HG02610 (cell line): Measurements from ENCODE around the gene LTBP1.

Experiments
- ATAC-seq: cut with Tn5 transposase; IDR thresholded peaks from one replicate; pipeline ENCODE4 v1.9.1; 2021; ENCODE audit warnings: mild to moderate bottlenecking, moderate library complexity; ENCODE audit not compliant: unreplicated experiment

The LTBP1 gene

GRCh38 chr2:32930436-32930835 is 16.3 kb upstream of the LTBP1 start:
- no peak for ATAC-seq

DNA sequence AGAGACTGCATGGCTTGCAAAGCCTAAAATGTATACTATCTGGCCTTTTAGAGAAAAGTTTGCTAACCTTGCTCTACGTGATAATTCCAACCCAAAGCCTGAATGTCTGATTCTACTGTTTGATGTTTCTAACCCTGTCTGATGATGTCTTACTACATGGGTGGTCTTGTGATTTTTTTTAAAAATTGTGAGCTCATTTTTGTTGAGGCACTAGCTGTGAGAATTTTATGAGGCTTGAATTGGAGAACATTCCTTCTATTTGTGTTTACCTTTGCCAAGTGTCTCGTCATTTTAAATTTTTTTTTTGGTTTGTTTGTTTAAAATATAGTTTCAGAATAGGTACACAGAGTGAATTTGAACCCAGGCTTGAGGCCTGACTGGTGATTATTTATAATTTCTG is 15.2 kb upstream of the LTBP1 start:
- no peak for ATAC-seq

GRCh38 chr2:32931945-32932709 is 14.6 kb upstream of the LTBP1 start:
- ATAC-seq, result no peak

GRCh38 chr2:32932825-32933755 is 13.7 kb upstream of the LTBP1 start:
- no peak for ATAC-seq

DNA sequence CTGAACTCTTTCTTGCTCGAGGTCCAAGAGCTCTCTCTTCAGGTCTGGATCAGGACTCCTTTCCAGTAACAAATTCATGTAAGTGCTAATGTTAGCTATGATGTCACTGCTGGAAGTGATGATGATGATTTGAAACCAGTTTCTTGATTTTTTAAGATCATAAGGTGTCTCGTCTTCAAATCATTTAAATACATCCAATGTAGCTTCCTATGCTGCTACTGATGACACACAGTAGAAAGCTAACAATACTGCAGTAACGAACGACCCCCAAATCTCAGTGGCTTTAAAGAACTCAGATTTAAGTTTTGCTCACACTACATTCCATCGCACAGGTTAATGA is 13.0 kb upstream of the LTBP1 start:
- ATAC-seq, result no peak

DNA sequence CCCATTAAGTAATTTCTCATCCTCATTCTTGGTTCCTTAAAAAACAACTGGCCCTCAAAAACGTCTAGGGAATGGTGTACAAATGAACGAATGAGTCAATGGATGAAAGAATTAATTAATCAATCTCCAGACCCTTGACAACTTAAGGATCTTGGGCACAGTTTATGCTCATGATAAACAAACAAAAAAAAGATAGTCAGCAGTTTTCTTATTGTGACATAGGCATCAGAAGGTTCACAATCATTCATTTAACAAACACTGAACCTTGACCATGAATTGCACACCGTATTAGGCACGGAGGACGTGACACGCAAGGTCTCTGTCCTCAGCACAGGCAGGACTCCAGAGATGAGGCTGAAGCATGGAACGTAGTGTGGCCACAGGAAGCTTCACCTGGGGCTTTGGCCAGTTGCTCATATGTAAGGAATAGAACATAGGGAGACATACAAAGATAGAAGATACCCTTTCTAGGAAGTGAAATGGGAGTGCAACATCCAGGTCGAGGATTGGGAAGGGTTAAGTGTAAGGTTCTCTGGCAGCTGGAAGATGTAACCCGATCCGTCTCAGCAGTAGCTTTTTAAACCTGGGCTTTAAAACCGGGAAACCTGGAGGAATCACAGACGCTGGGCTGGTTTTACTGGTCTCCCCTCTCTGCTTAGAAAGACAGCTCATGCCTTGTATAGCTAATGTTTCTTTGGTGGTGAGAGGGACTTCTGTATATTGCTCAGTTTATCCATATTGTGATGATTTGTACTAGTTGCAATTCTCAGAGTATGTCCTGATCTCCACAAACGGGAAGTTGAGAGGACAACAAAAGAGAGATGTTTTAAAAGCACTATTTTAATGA is 8.9 kb upstream of the LTBP1 start:
- ATAC-seq, result no peak

- no peak for ATAC-seq
These were observed 7.8 kb upstream of the LTBP1 start for GRCh38 chr2:32938934-32939333.

DNA sequence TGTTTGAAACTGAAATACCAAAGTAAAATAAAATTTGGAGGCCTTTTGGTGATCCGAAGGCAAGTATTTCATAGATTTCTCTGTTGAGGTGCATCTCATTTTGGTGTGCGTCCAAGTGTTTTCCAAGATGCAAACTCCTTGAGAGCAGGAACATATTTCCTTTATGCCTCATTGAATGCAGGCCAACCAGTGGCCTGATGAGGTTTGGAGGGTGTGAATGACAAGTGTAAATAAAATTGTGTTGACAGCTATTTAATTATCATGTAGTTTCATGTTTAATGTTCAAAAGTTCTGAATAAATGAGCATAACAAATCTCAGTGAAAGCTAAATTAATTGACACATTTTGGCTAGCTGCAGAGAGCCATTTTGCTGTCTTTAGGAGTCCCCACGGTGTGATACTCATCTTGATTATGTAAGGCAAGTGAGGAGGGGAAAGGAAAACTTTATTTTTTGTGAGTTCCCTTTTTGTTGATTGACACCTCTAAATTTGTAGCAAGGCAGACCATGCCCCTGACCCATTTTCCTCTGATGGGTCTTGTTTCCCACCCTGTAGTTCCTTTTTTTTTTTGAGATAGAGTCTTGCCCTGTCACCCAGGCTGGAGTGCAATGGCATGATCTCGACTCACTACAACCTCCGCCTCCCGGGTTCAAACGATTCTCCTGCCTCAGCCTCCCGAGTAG is 6.3 kb upstream of the LTBP1 start:
- ATAC-seq, result no peak

DNA sequence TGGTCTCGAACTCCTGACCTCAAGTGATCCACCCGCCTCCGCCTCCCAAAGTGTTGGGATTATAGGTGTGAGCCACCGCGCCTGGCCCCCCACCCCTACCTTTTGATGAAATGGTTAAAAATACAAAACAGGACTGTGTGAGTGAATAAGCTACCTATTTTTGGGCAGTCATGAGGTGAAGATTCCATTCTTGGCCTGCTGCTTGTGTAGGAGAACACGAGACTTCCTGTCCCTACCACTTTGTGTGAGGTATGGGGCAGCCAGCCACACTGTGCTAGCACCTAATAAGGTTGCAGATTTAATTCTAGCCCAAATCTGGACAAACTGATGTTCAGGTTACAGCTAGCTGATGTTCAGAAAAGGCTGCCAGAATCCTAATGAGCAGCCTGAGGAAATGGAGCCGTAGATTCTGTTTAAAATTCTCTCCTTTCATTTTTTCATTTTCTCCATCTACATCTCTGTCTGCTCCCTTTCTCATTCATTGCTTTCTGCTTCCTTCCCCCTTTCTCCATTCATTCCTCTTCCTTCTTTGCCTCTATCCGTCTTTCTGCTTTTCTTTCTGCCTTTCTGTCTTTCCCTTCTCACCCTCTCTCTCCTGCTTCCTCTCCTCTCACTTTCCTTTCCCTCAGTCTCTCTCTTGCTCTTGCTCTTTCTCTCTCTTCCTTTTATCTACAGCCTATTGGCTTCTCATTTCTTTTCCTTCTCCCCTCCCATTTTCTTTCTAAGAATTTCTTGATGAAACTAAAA is 4.6 kb upstream of the LTBP1 start:
- ATAC-seq, result no peak

DNA sequence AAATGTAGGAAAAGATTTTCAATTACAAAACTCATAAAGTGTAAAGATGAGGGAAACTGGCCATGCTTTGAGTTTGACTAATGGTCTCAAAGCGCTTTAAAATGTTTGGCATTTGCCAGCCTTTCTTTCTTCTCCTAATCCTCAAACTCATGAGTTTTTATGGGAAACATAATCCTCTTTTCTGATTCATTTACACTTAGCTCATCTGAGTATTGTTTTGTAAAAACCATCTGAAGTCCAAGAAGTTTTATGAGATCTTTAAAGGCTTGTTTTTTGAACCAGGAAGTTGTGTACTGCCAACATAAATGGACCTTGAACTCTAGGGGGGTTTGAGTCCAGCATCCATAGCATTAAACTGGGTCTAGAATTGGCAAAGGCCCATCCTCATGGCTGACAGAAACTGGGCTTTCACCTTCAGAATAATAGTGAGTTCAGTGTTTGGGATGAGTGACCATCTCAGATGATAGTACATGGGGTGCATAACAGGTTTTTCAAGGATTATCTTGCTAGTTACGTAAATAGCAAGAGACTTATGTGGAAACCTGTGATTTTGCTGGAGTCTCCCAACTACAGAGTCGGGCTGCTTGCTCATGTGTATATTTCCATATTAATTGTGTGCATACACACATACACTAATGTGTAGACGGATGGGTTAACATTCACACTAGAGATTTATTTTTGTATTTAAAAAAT is 3.8 kb upstream of the LTBP1 start:
- ATAC-seq, result no peak

GRCh38 chr2:32945286-32945685 is 1.5 kb upstream of the LTBP1 start:
- no peak for ATAC-seq

DNA sequence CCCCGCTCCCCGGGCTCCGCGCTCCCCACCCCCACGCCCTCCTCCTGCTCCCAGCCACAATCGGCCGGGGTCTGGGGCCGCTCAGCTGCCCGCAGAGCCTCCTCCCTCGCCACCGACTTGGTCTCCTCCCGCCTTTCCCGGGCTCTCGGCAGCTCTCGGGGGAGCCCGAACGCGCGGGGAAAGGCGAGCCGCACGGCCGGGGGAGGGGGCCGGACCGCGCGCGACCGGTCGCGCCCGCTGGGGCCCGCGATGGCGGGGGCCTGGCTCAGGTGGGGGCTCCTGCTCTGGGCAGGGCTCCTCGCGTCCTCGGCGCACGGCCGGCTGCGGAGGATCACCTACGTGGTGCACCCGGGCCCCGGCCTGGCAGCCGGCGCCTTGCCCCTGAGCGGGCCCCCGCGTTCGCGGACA is 327 bp downstream of the LTBP1 start:
- ATAC-seq, result no peak

- no peak for ATAC-seq
These were observed 861 bp downstream of the LTBP1 start for GRCh38 chr2:32947484-32948143.

GRCh38 chr2:32948266-32948665 is 1.5 kb downstream of the LTBP1 start:
- no peak for ATAC-seq

- no peak for ATAC-seq
These were observed 2.5 kb downstream of the LTBP1 start for GRCh38 chr2:32949260-32949659.

GRCh38 chr2:32951672-32952071 is 4.9 kb downstream of the LTBP1 start:
- ATAC-seq, result no peak

- ATAC-seq, result no peak
These were observed 6.2 kb downstream of the LTBP1 start for GRCh38 chr2:32952761-32953476.

DNA sequence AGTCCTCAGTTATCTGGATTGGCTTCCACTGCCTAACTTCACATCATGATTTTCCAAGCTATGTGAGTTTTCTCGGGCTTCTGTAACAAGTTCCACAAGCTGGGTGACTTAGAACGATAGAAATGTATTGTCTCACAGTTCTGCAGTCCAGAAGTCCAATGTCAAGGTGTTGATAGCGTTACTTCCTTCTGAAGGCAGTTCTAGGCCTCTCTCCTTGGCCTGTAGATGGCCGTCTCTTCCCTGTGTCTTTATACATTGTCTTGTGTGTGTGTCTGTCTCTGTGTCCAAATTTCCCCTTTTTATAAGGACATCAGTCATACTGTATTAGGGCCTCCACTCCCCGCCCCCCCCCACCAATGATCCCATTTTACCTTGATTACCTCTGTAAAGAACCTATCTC is 7.5 kb downstream of the LTBP1 start:
- no peak for ATAC-seq
